Sigmoid colon (tissue), 4 donors: ENCODE results near the gene R3HDM2.
A peak's percentile ranks its signal among the peaks of the same experiment; 100 is the strongest.

Experiments
- CTCF ChIP-seq, 4 experiments: fragments of 450-650 bp in 3 of 4; fragments of 200-600 bp in 1 of 4; IDR thresholded peaks; one replicate each; pipeline ENCODE4 v1.5.1; 2016 to 2019; ENCODE audit warnings: antibody characterized with exemption in 4 of 4, mild to moderate bottlenecking in 3 of 4, moderate library complexity in 2 of 4
- EP300 ChIP-seq, 4 donors: sonication (generic); formaldehyde crosslinking; IDR thresholded peaks; one replicate each; pipeline ENCODE4 v1.6.1; 2017; ENCODE audit warnings: antibody characterized with exemption in 4 of 4

DNA sequence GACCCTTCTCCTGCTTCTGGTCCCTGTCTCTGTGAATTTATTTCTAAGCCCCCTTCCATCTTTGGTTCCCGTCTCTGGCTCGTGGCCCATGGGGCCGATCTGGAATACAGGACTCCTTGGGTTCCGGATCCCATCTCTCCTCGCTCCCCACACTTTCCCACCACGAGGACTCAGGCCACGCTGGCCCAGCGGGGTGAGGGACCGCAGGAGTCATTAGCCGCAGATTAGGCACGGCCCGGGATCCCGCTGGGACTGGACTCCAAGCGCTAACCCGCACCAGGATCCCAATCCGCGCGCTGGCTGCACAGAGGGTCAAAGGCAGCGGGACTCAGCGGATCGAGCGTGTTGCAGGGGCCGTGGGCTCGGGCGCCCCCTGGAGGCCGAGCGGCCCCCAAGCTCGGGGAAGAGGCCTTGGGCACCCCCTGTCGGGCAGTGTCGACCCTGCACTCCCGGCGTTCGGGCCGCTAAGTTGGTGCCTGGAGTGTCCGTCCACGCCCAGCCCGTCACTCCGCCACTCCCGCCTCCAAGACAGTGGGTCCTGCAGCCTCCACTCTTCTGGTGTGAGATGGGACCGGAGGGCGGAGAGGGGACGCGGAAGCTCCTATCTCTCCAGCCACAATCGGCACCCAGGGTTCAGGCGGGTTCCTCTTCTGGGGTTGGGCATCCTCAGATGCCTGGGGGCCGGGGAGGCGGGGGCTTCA is 191.8 kb downstream of the R3HDM2 start:
- TF ChIP-seq CTCF (IDR thresholded peaks at IDR 0.05) (peak; percentile 100), EP300 (IDR thresholded peaks at IDR 0.05) (no peak)
